Body of pancreas (tissue), 4 donors: ENCODE measurements around the gene KRTCAP2. TPM values are rescaled to one million over a fixed set of nuclear protein-coding genes. Genes with fewer than 3 reads are reported as not detected.

Source experiments
- ATAC-seq: fragments of 150-250 bp; one replicate; pipeline ENCODE4 v1.9.1; 2016
- DNase-seq, 4 donors: peaks; one replicate each; pipeline ENCODE4 v3.0.0-alpha.2; 2019
- H3K27ac ChIP-seq, 4 donors: fragments of 200-600 bp; sonication (generic); 1 replicate in 3 of 4; 2 replicates in 1 of 4; pipeline versions ENCODE4 v1.5.1 to v1.6.1; 2016 to 2019; ENCODE audit warnings: mild to moderate bottlenecking in 1 of 4, mixed read lengths in 1 of 4, moderate library complexity in 1 of 4
- H3K27me3 ChIP-seq, 2 donors: fragments of 200-600 bp; sonication (generic); one replicate each; pipeline ENCODE4 v1.6.0; 2016; ENCODE audit warnings: mild to moderate bottlenecking in 1 of 2
- H3K36me3 ChIP-seq, 2 donors: fragments of 200-600 bp; sonication (generic); replicated peaks in 1 of 2; 2 replicates each; pipeline ENCODE4 v1.5.1; 2016; ENCODE audit warnings: low read depth in 2 of 2; ENCODE audit not compliant: insufficient read depth in 1 of 2
- H3K4me1 ChIP-seq: fragments of 200-600 bp; sonication (generic); one replicate; pipeline ENCODE4 v1.6.0; 2016
- H3K4me3 ChIP-seq, 2 donors: fragments of 200-600 bp; sonication (generic); 1 replicate in 1 of 2; 2 replicates in 1 of 2; pipeline ENCODE4 v1.5.1; 2016 to 2019
- H3K9me3 ChIP-seq, 3 donors: fragments of 200-600 bp; sonication (generic); 1 replicate in 2 of 3; 2 replicates in 1 of 3; pipeline ENCODE4 v1.5.1; 2016
- POLR2A ChIP-seq, 3 donors: fragments of 450-650 bp; IDR thresholded peaks; one replicate each; pipeline ENCODE4 v1.6.1; 2016; ENCODE audit warnings: antibody characterized with exemption in 3 of 3, mild to moderate bottlenecking in 2 of 3
- WGBS, 2 donors: methylation state at CpG; one replicate each; pipeline ENCODE4 v1.1.5; 2017; 5-methylcytosine and 5-hydroxymethylcytosine counted together
- intact Hi-C: fragments of 100-400 bp; cut with DNase I; formaldehyde crosslinking; loops from one replicate; pipeline ENCODE4 v1.15.1; 2023
- total RNA-seq, 2 donors: library from RNA; depleted of rRNA; stranded (reverse); fragments of >200 nt; gene quantifications; one replicate each; pipeline ENCODE4 v1.1.0, GENCODE V29; 2016
- TF ChIP-seq, protein P1 (sequence below), 7 experiments: fragments of 450-650 bp in 4 of 7; fragments of 200-600 bp in 3 of 7; sonication (generic) in 3 of 7; IDR thresholded peaks; one replicate each; pipeline ENCODE4 v1.5.1; 2016 to 2019; ENCODE audit warnings: antibody characterized with exemption in 7 of 7

KRTCAP2 gene
- total RNA-seq, 2 donors from 2014 or later, result 46.4 to 71.5 TPM

DNA sequence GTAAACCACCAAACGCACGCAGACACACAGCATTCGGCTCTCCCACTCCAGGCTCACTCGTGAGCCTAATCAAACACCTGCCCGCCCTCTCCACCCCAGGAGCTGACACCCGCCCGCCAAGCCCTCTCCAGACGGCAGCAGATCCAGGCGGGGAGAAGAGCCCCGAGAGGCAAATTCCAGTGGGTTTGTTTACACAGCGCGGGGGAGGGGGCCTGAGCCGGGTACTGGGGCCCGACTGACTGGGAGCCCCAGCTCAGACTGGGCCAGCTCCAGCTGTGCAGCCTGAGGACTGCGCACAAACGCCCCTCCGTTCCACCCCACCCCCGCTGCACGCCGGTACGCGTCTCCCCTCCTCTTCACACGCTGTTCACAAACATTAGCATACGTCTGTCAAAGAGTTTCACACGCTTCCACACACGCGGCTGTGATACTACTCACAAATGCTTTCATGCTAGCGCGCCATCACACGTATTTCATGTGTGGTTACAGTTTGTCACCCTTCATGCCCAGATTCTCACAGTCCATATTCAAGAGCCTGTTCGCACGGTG is 46.5 kb downstream of the KRTCAP2 start:
- H3K27ac ChIP-seq, result peak overlapping the region; percentile 94 to 99 (median 98)
- no peak overlapping the region for H3K4me3 ChIP-seq
- peaks cover 52% of the 10 kb centered on the region for H3K4me1 ChIP-seq
- intact Hi-C loops, result loop anchor here (5.0 kb wide), 1 partner anchor 34 kb away; no protein-coding TSS in a partner anchor
- peak; percentile 46 to 61 (median 50) for DNase-seq
- ATAC-seq, result peak; percentile 7
- no peaks in the 10 kb centered on the region for H3K9me3 ChIP-seq
- H3K36me3 ChIP-seq, result peaks cover 0 to 1% of the 10 kb centered on the region in 2 donors
- H3K27me3 ChIP-seq, result no peaks in the 10 kb centered on the region
- WGBS, 2 donors, result 3 to 6% methylated on average over 21 to 32 of the region's 32 CpGs
- TF ChIP-seq POLR2A (IDR thresholded peaks at IDR 0.05), result no peak
- TF ChIP-seq, protein P1, sequence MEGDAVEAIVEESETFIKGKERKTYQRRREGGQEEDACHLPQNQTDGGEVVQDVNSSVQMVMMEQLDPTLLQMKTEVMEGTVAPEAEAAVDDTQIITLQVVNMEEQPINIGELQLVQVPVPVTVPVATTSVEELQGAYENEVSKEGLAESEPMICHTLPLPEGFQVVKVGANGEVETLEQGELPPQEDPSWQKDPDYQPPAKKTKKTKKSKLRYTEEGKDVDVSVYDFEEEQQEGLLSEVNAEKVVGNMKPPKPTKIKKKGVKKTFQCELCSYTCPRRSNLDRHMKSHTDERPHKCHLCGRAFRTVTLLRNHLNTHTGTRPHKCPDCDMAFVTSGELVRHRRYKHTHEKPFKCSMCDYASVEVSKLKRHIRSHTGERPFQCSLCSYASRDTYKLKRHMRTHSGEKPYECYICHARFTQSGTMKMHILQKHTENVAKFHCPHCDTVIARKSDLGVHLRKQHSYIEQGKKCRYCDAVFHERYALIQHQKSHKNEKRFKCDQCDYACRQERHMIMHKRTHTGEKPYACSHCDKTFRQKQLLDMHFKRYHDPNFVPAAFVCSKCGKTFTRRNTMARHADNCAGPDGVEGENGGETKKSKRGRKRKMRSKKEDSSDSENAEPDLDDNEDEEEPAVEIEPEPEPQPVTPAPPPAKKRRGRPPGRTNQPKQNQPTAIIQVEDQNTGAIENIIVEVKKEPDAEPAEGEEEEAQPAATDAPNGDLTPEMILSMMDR (IDR thresholded peaks at IDR 0.05), result peak in 1 of 7 experiments; percentile 16

DNA sequence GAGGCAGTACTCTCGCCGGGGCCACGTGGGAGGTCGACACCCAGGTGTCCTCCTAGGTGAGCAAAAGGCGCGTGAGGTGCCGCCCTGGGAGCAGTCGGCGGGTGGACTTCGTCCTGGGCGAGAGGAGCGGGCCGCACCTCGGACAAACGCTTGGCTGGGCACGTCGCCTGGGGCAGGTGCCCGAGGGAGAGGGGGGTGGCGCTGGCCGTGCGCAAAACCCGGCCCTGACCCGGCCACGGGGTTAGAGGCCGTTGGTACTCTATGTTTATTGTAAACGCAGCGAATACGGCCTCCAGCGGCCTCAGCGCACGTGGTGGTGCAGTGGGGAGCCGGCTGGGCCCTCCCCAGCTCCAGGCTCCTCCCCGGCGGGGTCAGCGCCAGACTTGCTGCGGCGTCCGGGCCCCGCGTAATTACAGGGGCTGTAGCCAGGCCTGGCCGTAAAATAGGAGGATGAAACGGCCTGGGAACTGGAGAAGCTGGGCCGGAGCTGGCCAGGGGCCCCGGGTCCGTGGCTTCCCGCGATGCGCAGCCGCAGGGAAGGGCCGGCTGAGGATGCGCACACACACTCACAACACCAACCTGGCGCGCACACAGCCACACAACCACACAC is 47.1 kb downstream of the KRTCAP2 start:
- 26 to 27% methylated on average over 16 to 53 of the region's 53 CpGs for WGBS, 2 donors
- H3K27ac ChIP-seq, result peak overlapping the region; percentile 94 to 99 (median 98)
- H3K36me3 ChIP-seq, result no peaks in the 10 kb centered on the region
- no peaks in the 10 kb centered on the region for H3K9me3 ChIP-seq
- intact Hi-C loops, result loop anchor here (5.0 kb wide), 1 partner anchor 34 kb away; no protein-coding TSS in a partner anchor
- peak; percentile 62 to 76 (median 70) for DNase-seq
- H3K4me3 ChIP-seq, result no peak overlapping the region
- no peaks in the 10 kb centered on the region for H3K27me3 ChIP-seq
- TF ChIP-seq POLR2A (IDR thresholded peaks at IDR 0.05), result peak in 2 of 3 donors; percentile 7 to 13
- TF ChIP-seq, protein P1 (IDR thresholded peaks at IDR 0.05), result no peak
- H3K4me1 ChIP-seq, result peaks cover 46% of the 10 kb centered on the region
- ATAC-seq, result peak; percentile 32

DNA sequence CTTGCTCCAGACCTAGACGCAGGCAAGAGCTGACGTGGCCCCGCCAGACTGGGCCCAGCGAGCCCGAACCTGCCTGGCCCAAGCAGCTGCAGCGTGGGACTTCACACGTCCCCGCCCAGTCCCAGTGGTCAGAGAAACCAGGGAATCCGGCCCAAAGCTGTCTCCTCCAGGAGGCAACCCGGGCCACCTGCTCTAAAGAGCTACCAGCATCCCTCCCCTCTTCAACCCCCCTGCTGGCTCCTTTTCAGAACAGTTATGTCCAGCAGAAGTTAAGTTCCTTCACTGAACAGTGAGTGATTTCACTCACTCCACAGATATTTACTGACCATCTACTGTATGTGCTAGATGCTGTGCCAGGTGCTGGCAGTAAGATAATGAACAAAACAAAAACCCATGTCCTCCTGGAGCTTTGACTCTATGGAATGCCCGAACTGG is 47.6 kb downstream of the KRTCAP2 start:
- Histone ChIP-seq H3K27ac (peak overlapping the region; percentile 94 to 99 (median 98)), H3K36me3 (no peaks in the 10 kb centered on the region), H3K4me1 (peaks cover 41% of the 10 kb centered on the region), H3K27me3 (no peaks in the 10 kb centered on the region), H3K9me3 (no peaks in the 10 kb centered on the region), H3K4me3 (no peak overlapping the region)
- ATAC-seq, result no peak
- intact Hi-C loops, result loop anchor here (5.0 kb wide), 1 partner anchor 33 kb away; no protein-coding TSS in a partner anchor
- DNase-seq, result no peak
- TF ChIP-seq, protein P1 (IDR thresholded peaks at IDR 0.05), result no peak
- TF ChIP-seq POLR2A (IDR thresholded peaks at IDR 0.05), result no peak
- 83 to 89% methylated on average over 1 to 11 of the region's 11 CpGs for WGBS, 2 donors

DNA sequence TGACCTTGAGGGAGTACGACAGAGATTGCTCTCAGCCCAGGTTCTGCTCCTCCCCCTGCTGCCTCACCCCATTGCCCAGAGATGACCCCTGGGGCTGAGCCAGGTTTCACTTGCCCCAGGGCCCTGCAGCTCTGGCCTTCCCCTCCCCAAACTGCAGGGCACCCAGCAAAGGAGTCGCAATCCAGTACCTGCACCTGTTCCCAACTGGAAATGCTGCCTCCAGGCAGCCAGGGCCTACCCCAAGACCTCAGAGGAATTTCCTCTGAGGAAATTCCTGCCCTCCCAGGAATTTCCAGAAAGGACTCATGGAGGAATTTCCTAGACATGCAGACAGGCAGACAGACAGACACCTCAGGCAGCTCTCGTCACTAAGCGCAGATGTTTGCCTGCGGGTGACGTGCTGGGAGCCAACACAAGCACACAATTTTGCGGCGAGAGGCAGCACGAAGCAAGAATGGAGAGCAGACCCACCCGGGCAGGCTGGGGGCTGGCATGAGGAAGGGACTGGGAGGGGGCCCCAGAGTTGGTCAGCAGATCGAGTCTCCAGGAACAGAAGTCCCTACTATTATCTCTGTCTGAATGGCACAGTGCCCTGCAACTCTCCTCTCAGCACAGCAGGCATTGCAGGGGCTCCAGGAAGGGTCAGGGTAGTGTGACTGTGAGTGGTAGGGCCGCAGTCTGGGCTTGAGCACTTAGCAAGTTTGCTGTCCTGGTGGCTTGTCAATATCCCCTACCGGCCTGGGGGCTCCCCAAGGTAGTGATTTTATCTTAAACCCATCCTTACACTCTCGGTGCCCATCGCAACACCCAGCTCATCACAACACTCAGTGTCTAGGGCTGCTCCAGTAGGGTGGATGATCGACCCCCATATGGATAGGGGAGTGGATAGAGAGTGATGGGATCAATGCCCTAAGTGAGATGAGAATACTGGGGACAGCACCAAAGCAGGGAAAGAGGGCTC is 48.3 kb downstream of the KRTCAP2 start:
- no peak for DNase-seq
- intact Hi-C loops, result loop anchor here (5.0 kb wide), 1 partner anchor 32 kb away; no protein-coding TSS in a partner anchor

More for the DNA sequence above, 48.3 kb downstream of the KRTCAP2 start:
- Histone ChIP-seq H3K27me3 (no peaks in the 10 kb centered on the region), H3K9me3 (no peaks in the 10 kb centered on the region), H3K4me1 (peaks cover 34% of the 10 kb centered on the region), H3K36me3 (no peaks in the 10 kb centered on the region), H3K4me3 (no peak overlapping the region), H3K27ac (peak overlapping the region in 2 of 4 donors; percentile 96 to 99)
- WGBS, 2 donors, result 84 to 85% methylated on average over 12 to 16 of the region's 16 CpGs
- TF ChIP-seq, protein P1 (IDR thresholded peaks at IDR 0.05), result no peak
- no peak for TF ChIP-seq POLR2A (IDR thresholded peaks at IDR 0.05)
- ATAC-seq, result no peak
